NCI-H2107 treated with DMSO at 0.1 percent for 48 hours (cell line): Measurements from ENCODE around the gene BTRC.
A peak's percentile ranks its signal among the peaks of the same experiment; 100 is the strongest.
"Not testable (repeated sequence)": the region's sequence is repeated elsewhere in the genome, so short reads cannot be mapped to it uniquely, and the experiment has no call there.

ENCODE experiments used
- DNase-seq: peaks from one replicate; lab custom pipeline; 2025; ENCODE audit not compliant: unreplicated experiment; lab: John Stamatoyannopoulos, UW

BTRC gene

GRCh38 chr10:101385866-101386658 is 32.1 kb downstream of the BTRC start:
- no peak for DNase-seq

- no peak for DNase-seq
Measured at GRCh38 chr10:101386659-101387259, 32.8 kb downstream of the BTRC start.

GRCh38 chr10:101388676-101389276 is 34.8 kb downstream of the BTRC start:
- no peak for DNase-seq

GRCh38 chr10:101389532-101389931 is 35.6 kb downstream of the BTRC start:
- DNase-seq: not testable (repeated sequence)

- no peak for DNase-seq
Measured at GRCh38 chr10:101389986-101390531, 36.1 kb downstream of the BTRC start.

GRCh38 chr10:101393378-101393777 is 39.4 kb downstream of the BTRC start:
- no peak for DNase-seq

- no peak for DNase-seq
Measured at GRCh38 chr10:101394524-101395133, 40.7 kb downstream of the BTRC start.

- no peak for DNase-seq
Measured at GRCh38 chr10:101397140-101397539, 43.2 kb downstream of the BTRC start.

- DNase-seq: no peak
Measured at GRCh38 chr10:101400585-101400984, 46.6 kb downstream of the BTRC start.

- DNase-seq: no peak
Measured at GRCh38 chr10:101402711-101403110, 48.7 kb downstream of the BTRC start.

GRCh38 chr10:101403161-101403560 is 49.2 kb downstream of the BTRC start:
- DNase-seq: no peak

- no peak for DNase-seq
Measured at GRCh38 chr10:101405001-101405400, 51.0 kb downstream of the BTRC start.

GRCh38 chr10:101411598-101411997 is 57.6 kb downstream of the BTRC start:
- no peak for DNase-seq

GRCh38 chr10:101414034-101414433 is 60.1 kb downstream of the BTRC start:
- DNase-seq: no peak

GRCh38 chr10:101415884-101416283 is 61.9 kb downstream of the BTRC start:
- no peak for DNase-seq

GRCh38 chr10:101421967-101422366 is 68.0 kb downstream of the BTRC start:
- not testable (repeated sequence) for DNase-seq

GRCh38 chr10:101425535-101425934 is 71.6 kb downstream of the BTRC start:
- DNase-seq: no peak

- no peak for DNase-seq
Measured at GRCh38 chr10:101428036-101428435, 74.1 kb downstream of the BTRC start.

- no peak for DNase-seq
Measured at GRCh38 chr10:101429423-101429822, 75.5 kb downstream of the BTRC start.

GRCh38 chr10:101436302-101436701 is 82.3 kb downstream of the BTRC start:
- no peak for DNase-seq

- peak; percentile 11 for DNase-seq
Measured at GRCh38 chr10:101438881-101439391, 85.0 kb downstream of the BTRC start.
